Measurements from ENCODE around the gene PCNX2. TPM values are rescaled to one million over a fixed set of nuclear protein-coding genes. Genes with fewer than 3 reads are reported as not detected.
A peak's percentile ranks its signal among the peaks of the same experiment; 100 is the strongest.

PCNX2 gene
- total and polyA plus RNA-seq, 12 donors: 0.29 to 3.1 (median 1.6) TPM

- Histone ChIP-seq H3K9me3 (no peaks in the 10 kb centered on the region), H3K27ac (no peak overlapping the region), H3K4me3 (peak overlapping the region in 3 of 10 donors; percentile 2 to 21 (median 6)), H3K27me3 (no peaks in the 10 kb centered on the region), H3K36me3 (no peaks in the 10 kb centered on the region), H3K4me1 (peaks cover 0 to 39% (median 9%) of the 10 kb centered on the region in 9 donors)
- TF ChIP-seq, protein P1, sequence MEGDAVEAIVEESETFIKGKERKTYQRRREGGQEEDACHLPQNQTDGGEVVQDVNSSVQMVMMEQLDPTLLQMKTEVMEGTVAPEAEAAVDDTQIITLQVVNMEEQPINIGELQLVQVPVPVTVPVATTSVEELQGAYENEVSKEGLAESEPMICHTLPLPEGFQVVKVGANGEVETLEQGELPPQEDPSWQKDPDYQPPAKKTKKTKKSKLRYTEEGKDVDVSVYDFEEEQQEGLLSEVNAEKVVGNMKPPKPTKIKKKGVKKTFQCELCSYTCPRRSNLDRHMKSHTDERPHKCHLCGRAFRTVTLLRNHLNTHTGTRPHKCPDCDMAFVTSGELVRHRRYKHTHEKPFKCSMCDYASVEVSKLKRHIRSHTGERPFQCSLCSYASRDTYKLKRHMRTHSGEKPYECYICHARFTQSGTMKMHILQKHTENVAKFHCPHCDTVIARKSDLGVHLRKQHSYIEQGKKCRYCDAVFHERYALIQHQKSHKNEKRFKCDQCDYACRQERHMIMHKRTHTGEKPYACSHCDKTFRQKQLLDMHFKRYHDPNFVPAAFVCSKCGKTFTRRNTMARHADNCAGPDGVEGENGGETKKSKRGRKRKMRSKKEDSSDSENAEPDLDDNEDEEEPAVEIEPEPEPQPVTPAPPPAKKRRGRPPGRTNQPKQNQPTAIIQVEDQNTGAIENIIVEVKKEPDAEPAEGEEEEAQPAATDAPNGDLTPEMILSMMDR (IDR thresholded peaks at IDR 0.05): peak; percentile 61 to 93 (median 84)
- peak; percentile 84 to 92 (median 88) for ATAC-seq
- WGBS, 2 donors: 18 to 23% methylated on average over 8 of the region's 8 CpGs
- intact Hi-C loops (cut with DNase I): loop anchor here in 9 of 10 donors (1.0 to 10.0 kb wide), 12 partner anchors 216 to 1486 kb away; partner anchors contain the start of gene SIPA1L2 (in 4 of the 9)
- peak; percentile 54 to 56 for DNase-seq
Observed at GRCh38 chr1:233240829-233241682, 54.5 kb downstream of the PCNX2 start.

- intact Hi-C loops (cut with DNase I): loop anchor here in 9 of 10 donors (1.0 to 10.0 kb wide), 11 partner anchors 216 to 1486 kb away; partner anchors contain the start of gene SIPA1L2 (in 3 of the 9)
- ATAC-seq: no peak
- 84 to 94% methylated on average over 5 of the region's 5 CpGs for WGBS, 2 donors
Observed at GRCh38 chr1:233240371-233240770, 55.2 kb downstream of the PCNX2 start.

DNA sequence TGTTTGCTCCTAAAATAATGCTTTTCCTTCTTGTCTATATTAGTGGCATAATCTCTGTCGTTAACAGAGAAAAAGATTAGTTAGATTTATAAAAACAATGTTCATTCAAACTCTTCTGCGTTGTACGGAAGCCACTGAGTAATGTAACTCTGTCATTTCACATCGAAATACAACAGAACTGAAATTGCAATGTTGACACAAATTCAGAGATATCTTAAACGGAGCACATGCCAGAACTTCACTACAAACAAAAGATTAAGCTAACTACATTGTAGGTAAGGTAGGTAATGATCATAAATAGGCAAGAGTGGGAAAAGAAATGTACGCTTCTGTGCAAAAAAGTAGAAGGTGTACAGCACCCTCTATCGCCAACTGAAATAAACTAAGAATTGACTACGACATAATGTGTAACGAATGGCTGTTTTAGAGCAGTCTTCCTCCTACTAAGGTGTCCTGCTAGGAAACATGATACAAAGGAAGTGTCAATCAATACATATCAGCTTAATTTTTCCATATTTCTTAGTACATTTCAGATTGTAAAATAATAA is 56.6 kb downstream of the PCNX2 start:
- ATAC-seq (no peak), DNase-seq (no peak)
- TF ChIP-seq, protein P1 (IDR thresholded peaks at IDR 0.05): peak in 4 of 9 donors; percentile 8 to 27 (median 20)
- H3K9me3 ChIP-seq: no peaks in the 10 kb centered on the region
- no peak overlapping the region for H3K27ac ChIP-seq
- WGBS, 2 donors: 83 to 84% methylated on average over 9 of the region's 9 CpGs
- intact Hi-C loops (cut with DNase I): loop anchor here in 1 of 10 donors (10.0 kb wide), 1 partner anchor 594 kb away; no protein-coding TSS in a partner anchor
- no peaks in the 10 kb centered on the region for H3K36me3 ChIP-seq
- no peak overlapping the region for H3K4me3 ChIP-seq
- H3K27me3 ChIP-seq: no peaks in the 10 kb centered on the region
- peaks cover 0 to 38% (median 9%) of the 10 kb centered on the region in 9 donors for H3K4me1 ChIP-seq

More at GRCh38 chr1:233240371-233240770, 55.2 kb downstream of the PCNX2 start:
- Histone ChIP-seq H3K4me1 (peaks cover 0 to 39% (median 9%) of the 10 kb centered on the region in 9 donors), H3K27me3 (no peaks in the 10 kb centered on the region), H3K27ac (no peak overlapping the region), H3K4me3 (no peak overlapping the region), H3K36me3 (no peaks in the 10 kb centered on the region), H3K9me3 (no peaks in the 10 kb centered on the region)
- DNase-seq: no peak
- TF ChIP-seq, protein P1 (IDR thresholded peaks at IDR 0.05): no peak

DNA sequence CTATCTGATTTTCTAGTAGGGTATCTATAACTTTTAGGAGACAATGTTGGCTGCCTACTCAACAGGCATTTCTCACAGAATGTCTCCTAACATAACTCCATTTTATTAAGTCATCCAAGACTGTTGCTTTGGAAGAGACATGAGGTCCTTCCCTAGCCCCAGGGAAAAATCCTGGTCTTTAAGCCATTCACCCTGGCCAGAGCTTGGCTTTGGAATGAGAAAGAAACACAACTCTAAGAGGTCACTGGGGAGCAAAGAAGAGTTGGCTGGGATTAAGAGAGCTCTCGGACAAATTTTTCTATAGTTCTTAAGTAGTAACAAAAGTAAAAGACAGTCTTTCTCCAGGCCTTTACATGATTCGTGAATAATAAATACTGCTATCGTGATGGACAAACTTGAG is 57.9 kb downstream of the PCNX2 start:
- TF ChIP-seq, protein P1 (IDR thresholded peaks at IDR 0.05): no peak
- Histone ChIP-seq H3K27ac (no peak overlapping the region), H3K27me3 (no peaks in the 10 kb centered on the region), H3K9me3 (no peaks in the 10 kb centered on the region), H3K4me1 (peaks cover 0 to 25% (median 6%) of the 10 kb centered on the region in 9 donors), H3K36me3 (no peaks in the 10 kb centered on the region), H3K4me3 (no peak overlapping the region)
- intact Hi-C loops (cut with DNase I): loop anchor here in 1 of 10 donors (10.0 kb wide), 1 partner anchor 593 kb away; no protein-coding TSS in a partner anchor
- 70 to 88% methylated on average over 3 of the region's 3 CpGs for WGBS, 2 donors
- DNase-seq (no peak), ATAC-seq (peak in 2 of 8 donors; percentile 15 to 67)
